Keratinocyte (primary cell): ENCODE results near the gene RNF14. TPM values are rescaled to one million over a fixed set of nuclear protein-coding genes. Genes with fewer than 3 reads are reported as not detected.
"Not testable (repeated sequence)": the region's sequence is repeated elsewhere in the genome, so short reads cannot be mapped to it uniquely, and the experiment has no call there.

Experiments used
- DNase-seq: peaks from one replicate; pipeline ENCODE4 v3.0.0-alpha.2; 2011; ENCODE audit warnings: low read depth, missing footprints, low spot score
- FAIRE-seq: peaks from 2 replicates; lab custom pipeline; 2011; peaks lifted over from hg19 to GRCh38; lab: Jason Lieb, UNC
- H2AFZ ChIP-seq: 2 replicates; pipeline ENCODE4 v1.6.0; 2012; ENCODE audit warnings: low read length, control low read depth, inconsistent platforms; ENCODE audit not compliant: control insufficient read depth
- H3K27ac ChIP-seq: 2 replicates; pipeline ENCODE4 v1.5.1; 2011; ENCODE audit warnings: low read length; ENCODE audit not compliant: control insufficient read depth, insufficient read depth
- H3K27me3 ChIP-seq: 3 replicates; pipeline ENCODE4 v1.6.0; 2011; ENCODE audit warnings: low read length; ENCODE audit not compliant: control insufficient read depth, insufficient read depth; ENCODE audit errors: extremely low read depth
- H3K36me3 ChIP-seq, 2 experiments: 2 replicates in 1 of 2; 3 replicates in 1 of 2; pipeline ENCODE4 v1.5.1; 2011; ENCODE audit warnings: low read length in 2 of 2, mild to moderate bottlenecking in 1 of 2; ENCODE audit not compliant: control insufficient read depth in 2 of 2, insufficient read depth in 2 of 2; ENCODE audit errors: extremely low read depth in 1 of 2
- H3K4me1 ChIP-seq: 3 replicates; pipeline ENCODE4 v1.5.1; 2011; ENCODE audit warnings: low read length; ENCODE audit not compliant: control insufficient read depth, insufficient read depth; ENCODE audit errors: extremely low read depth
- H3K4me2 ChIP-seq: 3 replicates; pipeline ENCODE4 v1.6.0; 2011; ENCODE audit warnings: low read depth, low read length; ENCODE audit not compliant: control insufficient read depth, insufficient read depth; ENCODE audit errors: extremely low read depth
- H3K4me3 ChIP-seq, 3 experiments: fragments of 200-600 bp in 1 of 3; sonication (generic) in 1 of 3; 2 replicates in 2 of 3; 3 replicates in 1 of 3; pipeline ENCODE4 v1.5.1; 2011 to 2016; ENCODE audit warnings: low read length in 3 of 3, mild to moderate bottlenecking in 3 of 3, control low read depth in 2 of 3, inconsistent platforms in 1 of 3, low read depth in 1 of 3, mixed read lengths in 1 of 3, mixed run types in 1 of 3, moderate library complexity in 1 of 3; ENCODE audit not compliant: control insufficient read depth in 2 of 3, insufficient read depth in 2 of 3; ENCODE audit errors: extremely low read depth in 1 of 3
- H3K79me2 ChIP-seq: 2 replicates; pipeline ENCODE4 v1.6.0; 2012; ENCODE audit warnings: low read length; ENCODE audit not compliant: control insufficient read depth, insufficient read depth
- H3K9ac ChIP-seq: 3 replicates; pipeline ENCODE4 v1.6.0; 2011; ENCODE audit warnings: low read length; ENCODE audit not compliant: control insufficient read depth, insufficient read depth; ENCODE audit errors: extremely low read depth
- H3K9me1 ChIP-seq: 3 replicates; pipeline ENCODE4 v1.6.0; 2011; ENCODE audit warnings: low read length; ENCODE audit not compliant: control insufficient read depth, insufficient read depth; ENCODE audit errors: extremely low read depth
- H3K9me3 ChIP-seq: 2 replicates; pipeline ENCODE4 v1.5.1; 2012; ENCODE audit warnings: low read depth, low read length; ENCODE audit not compliant: control insufficient read depth
- H4K20me1 ChIP-seq: 3 replicates; pipeline ENCODE4 v1.6.0; 2011; ENCODE audit warnings: low read length; ENCODE audit not compliant: control insufficient read depth, insufficient read depth; ENCODE audit errors: extremely low read depth
- CTCF ChIP-seq, 3 experiments: IDR thresholded peaks in 1 of 3; conservative IDR thresholded peaks in 1 of 3; optimal IDR thresholded peaks in 1 of 3; 2 replicates in 2 of 3; 3 replicates in 1 of 3; pipeline versions ENCODE3 to v1.5.1; 2011; ENCODE audit warnings: low read length in 3 of 3, mild to moderate bottlenecking in 3 of 3, moderate library complexity in 2 of 3, control low read depth in 1 of 3, inconsistent platforms in 1 of 3; ENCODE audit not compliant: insufficient read depth in 2 of 3; ENCODE audit errors: extremely low read depth in 1 of 3
- EZH2 ChIP-seq: IDR thresholded peaks from one replicate; pipeline ENCODE4 v1.6.1; 2012; ENCODE audit warnings: inconsistent platforms, mild to moderate bottlenecking, low read length, moderate library complexity
- dilution Hi-C: fragments of 300-500 bp; cut with MboI; formaldehyde crosslinking; loops from one replicate; pipeline ENCODE4 v1.7.0; 2020; ENCODE audit warnings: low sequenced_read_pairs; ENCODE audit not compliant: extremely low pct_ligation_motif_present
- polyA plus RNA-seq, 5 experiments: library from polyadenylated mRNA; depleted of rRNA in 3 of 5; stranded (reverse) in 3 of 5; stranded (forward) in 1 of 5; unstranded in 1 of 5; fragments of >200 nt; gene quantifications; 1 replicate in 1 of 5; 2 replicates in 3 of 5; 3 replicates in 1 of 5; pipeline versions ENCODE4 v1.2.1 to v1.2.3, GENCODE V29; 2011 to 2012; ENCODE audit warnings: missing spikeins in 2 of 5, low read depth in 1 of 5, low replicate concordance in 1 of 5

The RNF14 gene
- polyA plus RNA-seq, 1 donor (not counting 4 experiments of a cell fraction or from before 2014, with no cell fraction given), result 65.8 TPM

- no peaks in the 10 kb centered on the region for H3K79me2 ChIP-seq
- H3K4me1 ChIP-seq, result no peaks in the 10 kb centered on the region
- H3K36me3 ChIP-seq, result no peaks in the 10 kb centered on the region
- no peak overlapping the region for H3K4me2 ChIP-seq
- no peak for DNase-seq
- no peak overlapping the region for H2AFZ ChIP-seq
- H3K9me1 ChIP-seq, result no peaks in the 10 kb centered on the region
- no peak overlapping the region for H3K4me3 ChIP-seq
- no peak overlapping the region for H3K27ac ChIP-seq
- FAIRE-seq, result no peak
- dilution Hi-C loops, result no loop called here
- no peak for TF ChIP-seq CTCF (optimal IDR thresholded peaks at IDR 0.05 in 1 of 3, IDR thresholded peaks at IDR 0.05 in 1 of 3, conservative IDR thresholded peaks at IDR 0.05 in 1 of 3; ENCODE audit: extremely low read depth in 1 of 3, insufficient read depth in 2 of 3, low read length in 3 of 3)
- TF ChIP-seq EZH2, result no peak
- H4K20me1 ChIP-seq, result no peaks in the 10 kb centered on the region
- H3K9me3 ChIP-seq, result no peaks in the 10 kb centered on the region
- H3K9ac ChIP-seq, result no peak overlapping the region
- H3K27me3 ChIP-seq, result peaks cover 4% of the 10 kb centered on the region
These were observed 66.1 kb downstream of the RNF14 start for GRCh38 chr5:142034994-142035393.

DNA sequence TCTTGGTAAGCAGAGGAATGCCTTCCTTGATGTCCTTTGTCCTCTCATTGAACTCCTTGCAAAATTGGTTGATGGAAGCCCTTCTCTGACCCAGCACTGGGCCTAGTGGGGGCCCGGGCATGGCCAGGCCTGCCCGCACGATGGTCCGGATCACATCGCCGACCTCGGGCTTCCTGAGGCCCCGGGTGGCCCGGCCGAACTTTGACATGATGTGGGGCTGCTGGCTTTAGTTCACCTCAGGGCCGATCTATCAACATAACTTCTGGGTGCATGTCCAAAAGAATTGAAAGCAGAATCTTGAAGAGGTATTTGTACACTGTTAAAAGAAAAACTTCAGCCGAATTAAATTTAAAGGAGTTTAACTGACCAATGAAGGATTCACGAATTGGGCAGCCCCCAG lies 68.0 kb downstream of the RNF14 start:
- Histone ChIP-seq H3K27ac (no peak overlapping the region), H3K4me2 (no peak overlapping the region), H3K36me3 (no peaks in the 10 kb centered on the region), H3K4me1 (no peaks in the 10 kb centered on the region), H4K20me1 (no peaks in the 10 kb centered on the region), H3K9me3 (no peaks in the 10 kb centered on the region), H3K9me1 (no peaks in the 10 kb centered on the region), H2AFZ (no peak overlapping the region), H3K27me3 (no peaks in the 10 kb centered on the region), H3K79me2 (no peaks in the 10 kb centered on the region), H3K9ac (no peak overlapping the region), H3K4me3 (no peak overlapping the region)
- no peak for FAIRE-seq
- no peak for DNase-seq
- dilution Hi-C loops, result no loop called here
- TF ChIP-seq EZH2 (no peak), CTCF (optimal IDR thresholded peaks at IDR 0.05 in 1 of 3, IDR thresholded peaks at IDR 0.05 in 1 of 3, conservative IDR thresholded peaks at IDR 0.05 in 1 of 3; ENCODE audit: extremely low read depth in 1 of 3, insufficient read depth in 2 of 3, low read length in 3 of 3) (no peak)

DNA sequence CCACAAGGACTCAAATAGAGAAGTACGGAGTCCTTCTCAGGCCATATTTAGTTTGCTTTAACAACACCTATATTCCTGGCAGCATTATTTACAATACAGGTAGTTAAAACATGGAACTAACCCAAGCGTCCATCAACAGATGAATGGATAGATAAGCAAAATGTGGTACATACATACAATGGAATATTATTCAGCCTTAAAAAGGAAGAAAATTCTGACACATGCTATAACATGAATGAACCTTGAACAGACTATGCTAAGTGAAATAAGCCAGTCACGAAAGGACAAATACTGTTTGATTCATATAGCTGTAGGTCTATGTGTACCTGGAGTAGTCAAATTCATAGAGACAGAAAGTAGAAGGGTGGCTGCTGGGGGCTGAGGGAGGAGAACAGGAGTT lies 68.7 kb downstream of the RNF14 start:
- H3K9me3 ChIP-seq, H3K9ac ChIP-seq, H3K9me1 ChIP-seq, H3K27me3 ChIP-seq, H2AFZ ChIP-seq, H3K4me3 ChIP-seq, H3K79me2 ChIP-seq, H3K36me3 ChIP-seq, H3K4me2 ChIP-seq, H4K20me1 ChIP-seq, dilution Hi-C loops, FAIRE-seq, H3K4me1 ChIP-seq, DNase-seq, H3K27ac ChIP-seq: not testable (repeated sequence)
